ENCODE results near the gene CDH4. TPM values are rescaled to one million over a fixed set of nuclear protein-coding genes. Genes with fewer than 3 reads are reported as not detected.
A peak's percentile ranks its signal among the peaks of the same experiment; 100 is the strongest.

CDH4 gene
- polyA plus RNA-seq, 1 donor (not counting 4 experiments of a cell fraction or from before 2014, with no cell fraction given): 2.2 TPM

DNA sequence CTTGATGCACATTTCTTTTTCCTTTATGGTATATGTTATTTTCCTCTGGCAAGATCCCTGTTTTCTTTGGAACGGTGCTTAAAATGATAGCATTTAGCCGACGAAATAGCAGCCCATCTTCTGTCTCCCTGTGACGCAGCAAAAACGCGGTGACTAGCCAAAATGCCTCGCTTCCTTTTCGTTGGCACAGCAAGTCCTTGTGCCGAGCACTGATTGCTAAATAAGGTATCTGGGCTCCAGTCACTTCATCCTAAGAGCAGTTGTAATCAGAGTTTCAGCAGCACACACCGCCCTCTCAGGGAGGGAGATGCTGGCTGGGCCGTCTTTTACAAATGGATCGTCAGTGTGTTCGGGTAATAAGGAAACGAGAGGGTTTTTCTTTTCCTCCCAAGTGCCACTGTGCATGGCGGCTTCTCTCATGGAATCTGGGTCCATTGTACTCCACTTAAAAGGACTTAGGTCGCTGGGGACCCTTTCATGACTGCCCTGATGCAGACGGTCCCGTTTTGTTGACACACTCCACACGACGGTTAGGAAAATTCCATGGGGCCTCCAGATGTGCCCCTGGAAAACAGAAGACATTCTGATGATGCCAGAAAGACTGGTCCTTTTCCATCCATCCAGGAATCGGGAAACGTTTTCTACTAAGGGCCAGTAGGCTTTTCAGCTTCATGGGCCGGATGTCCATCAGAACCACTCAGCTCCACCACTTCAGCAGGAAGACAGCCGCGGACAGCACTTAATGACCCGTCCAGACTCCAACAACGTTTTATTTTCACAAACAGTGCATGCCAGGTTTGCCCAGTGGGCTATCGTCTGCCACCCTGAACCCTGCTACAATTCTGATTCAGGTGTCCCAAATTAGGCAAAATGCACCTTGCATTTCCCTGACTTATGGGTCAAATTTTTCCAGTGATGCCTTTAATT, 185.5 kb downstream of the CDH4 start:
- peak overlapping the region in 2 of 3 experiments; percentile 8 to 29 for H3K4me3 ChIP-seq (ENCODE audit: control insufficient read depth in 2 of 3, extremely low read depth in 1 of 3, insufficient read depth in 2 of 3, low read depth in 1 of 3, low read length in 3 of 3)
- H3K4me2 ChIP-seq (ENCODE audit: control insufficient read depth, extremely low read depth, insufficient read depth, low read depth, low read length): peak overlapping the region; percentile 85
- peak overlapping the region; percentile 81 for H3K27ac ChIP-seq (ENCODE audit: control insufficient read depth, insufficient read depth, low read length)
- H3K9me3 ChIP-seq (ENCODE audit: control insufficient read depth, low read depth, low read length): no peaks in the 10 kb centered on the region
- no peaks in the 10 kb centered on the region for H3K27me3 ChIP-seq (ENCODE audit: control insufficient read depth, extremely low read depth, insufficient read depth, low read length)
- no peak for DNase-seq (ENCODE audit: low read depth, low spot score)
- peaks cover 3% of the 10 kb centered on the region for H3K9me1 ChIP-seq (ENCODE audit: control insufficient read depth, extremely low read depth, insufficient read depth, low read length)
- peaks cover 9% of the 10 kb centered on the region for H4K20me1 ChIP-seq (ENCODE audit: control insufficient read depth, extremely low read depth, insufficient read depth, low read length)
- no peaks in the 10 kb centered on the region for H3K36me3 ChIP-seq (ENCODE audit: control insufficient read depth in 2 of 2, extremely low read depth in 1 of 2, insufficient read depth in 2 of 2, low read length in 2 of 2)
- H3K79me2 ChIP-seq (ENCODE audit: control insufficient read depth, insufficient read depth, low read length): no peaks in the 10 kb centered on the region
- peak overlapping the region; percentile 42 for H2AFZ ChIP-seq (ENCODE audit: control insufficient read depth, low read length)
- dilution Hi-C loops (cut with MboI; ENCODE audit: extremely low pct_ligation_motif_present, low sequenced_read_pairs): no loop called here
- H3K4me1 ChIP-seq (ENCODE audit: control insufficient read depth, extremely low read depth, insufficient read depth, low read length): peaks cover 34% of the 10 kb centered on the region
- FAIRE-seq: peak; percentile 26
- H3K9ac ChIP-seq (ENCODE audit: control insufficient read depth, extremely low read depth, insufficient read depth, low read length): peak overlapping the region; percentile 57
- TF ChIP-seq EZH2 (IDR thresholded peaks at IDR 0.05; ENCODE audit: low read length) (no peak), CTCF (optimal IDR thresholded peaks at IDR 0.05 in 1 of 3, IDR thresholded peaks at IDR 0.05 in 1 of 3, conservative IDR thresholded peaks at IDR 0.05 in 1 of 3; ENCODE audit: extremely low read depth in 1 of 3, insufficient read depth in 2 of 3, low read length in 3 of 3) (no peak)

DNA sequence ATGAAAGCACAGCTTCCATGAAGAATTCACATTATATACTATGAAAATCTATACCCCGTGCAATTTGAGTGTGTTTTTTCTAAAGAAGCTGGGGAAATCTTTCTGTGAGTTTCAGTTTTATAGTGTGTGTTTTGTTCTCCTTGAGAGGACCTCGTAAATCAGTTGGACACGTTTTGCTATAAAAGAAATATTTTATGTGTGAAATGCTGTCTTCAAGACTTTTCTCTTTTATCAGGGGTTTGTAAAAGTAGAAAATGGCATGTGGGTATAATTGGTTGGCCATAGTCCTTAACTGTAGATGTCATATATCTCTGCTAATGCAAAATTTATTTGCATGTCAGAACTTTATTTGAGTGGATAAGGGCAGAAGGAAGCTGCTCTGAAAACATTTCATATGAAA, 186.2 kb downstream of the CDH4 start:
- Histone ChIP-seq H3K9me3 (ENCODE audit: control insufficient read depth, low read depth, low read length) (no peaks in the 10 kb centered on the region), H4K20me1 (ENCODE audit: control insufficient read depth, extremely low read depth, insufficient read depth, low read length) (peaks cover 9% of the 10 kb centered on the region), H2AFZ (ENCODE audit: control insufficient read depth, low read length) (no peak overlapping the region), H3K9me1 (ENCODE audit: control insufficient read depth, extremely low read depth, insufficient read depth, low read length) (peaks cover 3% of the 10 kb centered on the region), H3K36me3 (ENCODE audit: control insufficient read depth in 2 of 2, extremely low read depth in 1 of 2, insufficient read depth in 2 of 2, low read length in 2 of 2) (no peaks in the 10 kb centered on the region), H3K27ac (ENCODE audit: control insufficient read depth, insufficient read depth, low read length) (no peak overlapping the region), H3K9ac (ENCODE audit: control insufficient read depth, extremely low read depth, insufficient read depth, low read length) (no peak overlapping the region), H3K79me2 (ENCODE audit: control insufficient read depth, insufficient read depth, low read length) (no peaks in the 10 kb centered on the region), H3K4me2 (ENCODE audit: control insufficient read depth, extremely low read depth, insufficient read depth, low read depth, low read length) (no peak overlapping the region), H3K4me1 (ENCODE audit: control insufficient read depth, extremely low read depth, insufficient read depth, low read length) (peaks cover 34% of the 10 kb centered on the region), H3K4me3 (ENCODE audit: control insufficient read depth in 2 of 3, extremely low read depth in 1 of 3, insufficient read depth in 2 of 3, low read depth in 1 of 3, low read length in 3 of 3) (no peak overlapping the region), H3K27me3 (ENCODE audit: control insufficient read depth, extremely low read depth, insufficient read depth, low read length) (no peaks in the 10 kb centered on the region)
- DNase-seq (ENCODE audit: low read depth, low spot score): no peak
- dilution Hi-C loops (cut with MboI; ENCODE audit: extremely low pct_ligation_motif_present, low sequenced_read_pairs): no loop called here
- no peak for FAIRE-seq
- TF ChIP-seq CTCF (optimal IDR thresholded peaks at IDR 0.05 in 1 of 3, IDR thresholded peaks at IDR 0.05 in 1 of 3, conservative IDR thresholded peaks at IDR 0.05 in 1 of 3; ENCODE audit: extremely low read depth in 1 of 3, insufficient read depth in 2 of 3, low read length in 3 of 3) (no peak), EZH2 (IDR thresholded peaks at IDR 0.05; ENCODE audit: low read length) (no peak)

All from keratinocyte (primary cell).